Hepatocyte (in vitro differentiated cells): ENCODE measurements around the gene JDP2.

Experiments used
- CTCF ChIP-seq: fragments of 200-600 bp; sonication (generic); IDR thresholded peaks from 2 replicates; pipeline ENCODE4 v1.5.1; 2016; ENCODE audit warnings: antibody characterized with exemption, mild to moderate bottlenecking; ENCODE audit not compliant: poor library complexity
- EZH2 ChIP-seq: fragments of 200-600 bp; sonication (generic); IDR thresholded peaks from 2 replicates; pipeline ENCODE4 v1.6.1; 2016; ENCODE audit warnings: antibody characterized with exemption, mild to moderate bottlenecking, borderline replicate concordance

DNA sequence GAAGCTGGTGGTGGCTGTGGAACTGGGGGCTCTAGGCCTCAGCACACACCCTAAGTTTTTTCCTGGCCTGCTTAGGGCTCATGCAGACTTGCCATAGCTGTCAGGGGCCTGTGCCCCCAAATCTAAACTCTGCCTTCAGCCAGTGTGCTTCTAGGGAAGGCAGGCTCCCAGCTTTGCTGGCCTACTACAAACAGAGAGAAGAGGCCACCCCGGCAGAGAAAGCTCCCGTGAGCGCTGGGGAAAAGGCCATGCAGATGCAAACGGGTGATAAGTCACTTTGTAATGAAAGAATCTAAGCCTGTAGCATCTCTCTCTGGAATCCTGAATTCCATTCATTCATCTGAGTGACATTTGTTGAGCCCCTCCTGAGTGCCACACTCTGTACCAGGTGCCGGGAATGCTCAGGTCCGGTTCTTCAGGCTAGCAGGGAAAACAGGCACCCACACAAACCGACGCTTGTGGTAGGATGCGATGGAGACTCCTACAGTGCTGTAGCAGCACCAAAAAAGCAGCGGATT lies 29.9 kb downstream of the JDP2 start:
- TF ChIP-seq CTCF, result no peak
- no peak for TF ChIP-seq EZH2
